GM12872 (cell line): Measurements from ENCODE around the gene GPATCH8.

Experiments used
- TF ChIP-seq, protein P1 (sequence below): IDR thresholded peaks from 3 replicates; pipeline ENCODE4 v1.5.1; 2011; ENCODE audit warnings: low read depth, mild to moderate bottlenecking, low read length, moderate library complexity; ENCODE audit not compliant: insufficient read depth

The GPATCH8 gene

DNA sequence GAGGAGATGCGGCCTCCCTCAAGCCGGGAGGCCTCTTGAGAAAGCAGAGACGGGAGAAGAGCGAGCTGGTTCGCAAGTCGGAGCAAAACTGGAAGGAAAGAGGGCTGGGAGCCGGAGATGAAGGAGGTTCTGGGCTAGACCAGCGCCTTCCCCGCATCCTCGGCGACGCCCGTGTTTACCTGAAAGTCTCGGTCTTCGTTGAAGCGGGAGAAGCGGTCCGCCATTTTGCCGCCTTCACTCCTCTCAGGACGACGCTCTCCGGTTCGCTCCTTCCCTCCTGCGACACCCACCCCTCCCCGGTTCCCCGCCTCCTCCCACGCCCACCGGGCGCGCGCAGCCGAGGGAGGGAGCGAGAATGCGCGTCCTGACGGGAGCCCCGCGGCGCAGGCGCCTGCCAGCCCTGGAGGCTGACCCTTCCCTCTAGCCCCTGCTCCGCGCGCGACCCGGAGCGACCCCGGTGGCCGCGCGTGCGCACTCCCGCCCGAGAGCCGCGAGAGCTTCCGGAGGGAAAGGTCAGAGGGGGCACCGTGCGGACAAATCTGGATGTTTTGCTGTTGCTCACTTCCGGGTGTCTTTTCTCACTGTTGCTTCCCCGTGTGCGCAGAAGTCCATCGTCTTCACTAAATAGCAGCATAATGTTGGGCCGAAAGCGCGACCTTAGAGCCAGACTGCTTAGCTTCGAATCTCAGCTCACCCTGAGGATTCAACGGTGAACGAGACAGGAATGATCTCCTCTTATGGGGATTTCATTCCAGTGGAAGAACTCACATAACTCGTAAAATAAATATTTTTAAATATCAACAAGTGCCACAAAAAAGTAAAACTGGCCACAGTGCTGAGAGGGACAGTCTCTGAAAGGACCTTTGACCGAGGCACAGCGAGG lies at the start of gene GPATCH8:
GPATCH8 (minus strand) TSS at position 260 of the 883 bp plus-strand sequence; CDS start at position 224, 36 bp downstream.
- TF ChIP-seq, protein P1, sequence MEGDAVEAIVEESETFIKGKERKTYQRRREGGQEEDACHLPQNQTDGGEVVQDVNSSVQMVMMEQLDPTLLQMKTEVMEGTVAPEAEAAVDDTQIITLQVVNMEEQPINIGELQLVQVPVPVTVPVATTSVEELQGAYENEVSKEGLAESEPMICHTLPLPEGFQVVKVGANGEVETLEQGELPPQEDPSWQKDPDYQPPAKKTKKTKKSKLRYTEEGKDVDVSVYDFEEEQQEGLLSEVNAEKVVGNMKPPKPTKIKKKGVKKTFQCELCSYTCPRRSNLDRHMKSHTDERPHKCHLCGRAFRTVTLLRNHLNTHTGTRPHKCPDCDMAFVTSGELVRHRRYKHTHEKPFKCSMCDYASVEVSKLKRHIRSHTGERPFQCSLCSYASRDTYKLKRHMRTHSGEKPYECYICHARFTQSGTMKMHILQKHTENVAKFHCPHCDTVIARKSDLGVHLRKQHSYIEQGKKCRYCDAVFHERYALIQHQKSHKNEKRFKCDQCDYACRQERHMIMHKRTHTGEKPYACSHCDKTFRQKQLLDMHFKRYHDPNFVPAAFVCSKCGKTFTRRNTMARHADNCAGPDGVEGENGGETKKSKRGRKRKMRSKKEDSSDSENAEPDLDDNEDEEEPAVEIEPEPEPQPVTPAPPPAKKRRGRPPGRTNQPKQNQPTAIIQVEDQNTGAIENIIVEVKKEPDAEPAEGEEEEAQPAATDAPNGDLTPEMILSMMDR, result no peak

- TF ChIP-seq, protein P1, result no peak
Measured at GRCh38 chr17:44552361-44552760, 49.2 kb upstream of the GPATCH8 start.

DNA sequence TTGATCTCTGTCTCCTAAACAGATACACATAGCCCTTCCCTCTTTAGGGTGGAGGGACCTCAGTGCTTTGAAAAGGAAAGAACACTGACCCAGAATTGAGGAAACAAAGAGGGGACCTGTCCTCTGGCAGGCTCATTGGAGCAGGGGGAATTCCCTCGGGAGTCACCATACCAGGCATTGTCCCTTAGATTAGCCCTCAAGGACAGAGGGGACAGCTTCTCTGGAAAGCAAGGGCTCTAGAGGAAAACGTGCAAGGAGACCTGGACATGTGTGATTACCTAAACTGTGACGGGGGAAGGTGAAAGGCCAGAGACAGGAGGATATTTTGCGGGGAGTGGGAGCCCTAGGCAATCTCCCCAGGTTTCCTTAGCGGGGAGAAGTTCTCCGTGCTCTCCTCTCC lies 46.5 kb upstream of the GPATCH8 start:
- TF ChIP-seq, protein P1, result no peak

- TF ChIP-seq, protein P1, result no peak
Measured at GRCh38 chr17:44548376-44549230, 45.4 kb upstream of the GPATCH8 start.

- TF ChIP-seq, protein P1, result no peak
Measured at GRCh38 chr17:44547625-44548267, 44.5 kb upstream of the GPATCH8 start.

- TF ChIP-seq, protein P1, result no peak
Measured at GRCh38 chr17:44546671-44547606, 43.7 kb upstream of the GPATCH8 start.
